MM.1S (cell line): ENCODE results near the gene CACNG8.

Source experiments
- CTCF ChIP-seq: fragments of 300-600 bp; sonication (generic); IDR thresholded peaks from 2 replicates; pipeline ENCODE4 v1.5.1; 2016; ENCODE audit warnings: antibody characterized with exemption, low read length, mixed read lengths
- EZH2 ChIP-seq: fragments of 300-600 bp; sonication (generic); optimal IDR thresholded peaks from 2 replicates; pipeline ENCODE3; 2017; ENCODE audit warnings: low read depth, mild to moderate bottlenecking, antibody characterized with exemption, low read length, mixed read lengths

- TF ChIP-seq EZH2 = no peak
- TF ChIP-seq CTCF = no peak
These were observed 6.6 kb downstream of the CACNG8 start for GRCh38 chr19:53969366-53969765.
